EH (cell line): ENCODE measurements around the gene MYLK4.

Experiments used
- DNase-seq: peaks from one replicate; pipeline ENCODE4 v3.0.0-alpha.2; 2015; ENCODE audit warnings: low read depth

MYLK4 gene

GRCh38 chr6:2755456-2755855, 4.7 kb upstream of the MYLK4 start:
- DNase-seq = no peak

GRCh38 chr6:2754911-2755310, 4.2 kb upstream of the MYLK4 start:
- DNase-seq = no peak

- no peak for DNase-seq
Observed at GRCh38 chr6:2754393-2754792, 3.7 kb upstream of the MYLK4 start.

- no peak for DNase-seq
Observed at GRCh38 chr6:2753743-2754142, 3.0 kb upstream of the MYLK4 start.

- no peak for DNase-seq
Observed at GRCh38 chr6:2753110-2753489, 2.4 kb upstream of the MYLK4 start.

- DNase-seq = no peak
Observed at GRCh38 chr6:2752477-2753109, 1.9 kb upstream of the MYLK4 start.

GRCh38 chr6:2751871-2752270, 1.1 kb upstream of the MYLK4 start:
- no peak for DNase-seq

GRCh38 chr6:2749969-2750600, 637 bp downstream of the MYLK4 start:
- peak; percentile 62 for DNase-seq

GRCh38 chr6:2748183-2748582, 2.5 kb downstream of the MYLK4 start:
- no peak for DNase-seq

GRCh38 chr6:2746557-2747061, 4.1 kb downstream of the MYLK4 start:
- DNase-seq = no peak

GRCh38 chr6:2745246-2745645, 5.5 kb downstream of the MYLK4 start:
- no peak for DNase-seq

- DNase-seq = no peak
Observed at GRCh38 chr6:2744778-2745177, 5.9 kb downstream of the MYLK4 start.

- peak; percentile 31 for DNase-seq
Observed at GRCh38 chr6:2744209-2744771, 6.4 kb downstream of the MYLK4 start.

- DNase-seq = no peak
Observed at GRCh38 chr6:2743280-2744208, 7.2 kb downstream of the MYLK4 start.

- peak; percentile 24 for DNase-seq
Observed at GRCh38 chr6:2741756-2742155, 9.0 kb downstream of the MYLK4 start.

GRCh38 chr6:2740581-2740980, 10.1 kb downstream of the MYLK4 start:
- no peak for DNase-seq

- DNase-seq = peak; percentile 68
Observed at GRCh38 chr6:2739335-2739734, 11.4 kb downstream of the MYLK4 start.

GRCh38 chr6:2738373-2738979, 12.2 kb downstream of the MYLK4 start:
- peak; percentile 65 for DNase-seq

GRCh38 chr6:2737885-2738284, 12.8 kb downstream of the MYLK4 start:
- DNase-seq = no peak

GRCh38 chr6:2734488-2735166, 16.1 kb downstream of the MYLK4 start:
- no peak for DNase-seq

GRCh38 chr6:2733736-2734480, 16.8 kb downstream of the MYLK4 start:
- no peak for DNase-seq
